Upper lobe of right lung (tissue), 1 donor: ENCODE data around the gene NOTUM. TPM values are rescaled to one million over a fixed set of nuclear protein-coding genes. Genes with fewer than 3 reads are reported as not detected.
"Not testable (repeated sequence)": the region's sequence is repeated elsewhere in the genome, so short reads cannot be mapped to it uniquely, and the experiment has no call there.

Experiments
- ATAC-seq: fragments of 200-7000 bp; cut with Tn5 transposase; one replicate; pipeline ENCODE4 v1.9.1; 2020; ENCODE audit warnings: mild to moderate bottlenecking, moderate library complexity
- DNase-seq: peaks from one replicate; pipeline ENCODE4 v3.0.0-alpha.2; 2020
- H3K27ac ChIP-seq: fragments of 200-600 bp; one replicate; pipeline ENCODE4 v1.8.0; 2022
- H3K27me3 ChIP-seq: fragments of 200-600 bp; one replicate; pipeline ENCODE4 v1.8.0; 2022; ENCODE audit warnings: mild to moderate bottlenecking
- H3K36me3 ChIP-seq: fragments of 200-600 bp; one replicate; pipeline ENCODE4 v1.8.0; 2022
- H3K4me1 ChIP-seq: fragments of 200-600 bp; one replicate; pipeline ENCODE4 v1.8.0; 2022
- H3K4me3 ChIP-seq: fragments of 200-600 bp; one replicate; pipeline ENCODE4 v1.8.0; 2022; ENCODE audit warnings: mild to moderate bottlenecking
- H3K9me3 ChIP-seq: fragments of 200-600 bp; one replicate; pipeline ENCODE4 v1.8.0; 2022
- intact Hi-C: fragments of 100-400 bp; cut with DNase I; formaldehyde crosslinking; loops from one replicate; pipeline ENCODE4 v1.11.0; 2022
- total RNA-seq: library from RNA; stranded (reverse); fragmentation: NEBNext Ultra II Directional; extraction: Animal tissue kit (Norgen Biotek cat#: 25700); gene quantifications from one replicate; pipeline ENCODE4 v1.2.1, GENCODE V29; 2021
- TF ChIP-seq, protein P1 (sequence below): fragments of 200-600 bp; IDR thresholded peaks from one replicate; pipeline ENCODE4 v1.8.0; 2022; ENCODE audit warnings: antibody characterized with exemption
- donor health status: DM: no; HTN: yes; CAD: no; lungs with severe emphysema.

Gene NOTUM
- total RNA-seq, 1 donor from 2014 or later, result 6.1 TPM

- H3K27me3 ChIP-seq, result no peaks in the 10 kb centered on the region
- H3K36me3 ChIP-seq, result peaks cover 15% of the 10 kb centered on the region
- H3K9me3 ChIP-seq, result no peaks in the 10 kb centered on the region
- no peak overlapping the region for H3K27ac ChIP-seq
- intact Hi-C loops, result no loop called here
- H3K4me1 ChIP-seq, result peaks cover 45% of the 10 kb centered on the region
- H3K4me3 ChIP-seq, result no peak overlapping the region
- TF ChIP-seq, protein P1, sequence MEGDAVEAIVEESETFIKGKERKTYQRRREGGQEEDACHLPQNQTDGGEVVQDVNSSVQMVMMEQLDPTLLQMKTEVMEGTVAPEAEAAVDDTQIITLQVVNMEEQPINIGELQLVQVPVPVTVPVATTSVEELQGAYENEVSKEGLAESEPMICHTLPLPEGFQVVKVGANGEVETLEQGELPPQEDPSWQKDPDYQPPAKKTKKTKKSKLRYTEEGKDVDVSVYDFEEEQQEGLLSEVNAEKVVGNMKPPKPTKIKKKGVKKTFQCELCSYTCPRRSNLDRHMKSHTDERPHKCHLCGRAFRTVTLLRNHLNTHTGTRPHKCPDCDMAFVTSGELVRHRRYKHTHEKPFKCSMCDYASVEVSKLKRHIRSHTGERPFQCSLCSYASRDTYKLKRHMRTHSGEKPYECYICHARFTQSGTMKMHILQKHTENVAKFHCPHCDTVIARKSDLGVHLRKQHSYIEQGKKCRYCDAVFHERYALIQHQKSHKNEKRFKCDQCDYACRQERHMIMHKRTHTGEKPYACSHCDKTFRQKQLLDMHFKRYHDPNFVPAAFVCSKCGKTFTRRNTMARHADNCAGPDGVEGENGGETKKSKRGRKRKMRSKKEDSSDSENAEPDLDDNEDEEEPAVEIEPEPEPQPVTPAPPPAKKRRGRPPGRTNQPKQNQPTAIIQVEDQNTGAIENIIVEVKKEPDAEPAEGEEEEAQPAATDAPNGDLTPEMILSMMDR, result no peak
- no peak for ATAC-seq
- DNase-seq, result no peak
Measured at GRCh38 chr17:81920612-81921536, 40.1 kb downstream of the NOTUM start.

DNA sequence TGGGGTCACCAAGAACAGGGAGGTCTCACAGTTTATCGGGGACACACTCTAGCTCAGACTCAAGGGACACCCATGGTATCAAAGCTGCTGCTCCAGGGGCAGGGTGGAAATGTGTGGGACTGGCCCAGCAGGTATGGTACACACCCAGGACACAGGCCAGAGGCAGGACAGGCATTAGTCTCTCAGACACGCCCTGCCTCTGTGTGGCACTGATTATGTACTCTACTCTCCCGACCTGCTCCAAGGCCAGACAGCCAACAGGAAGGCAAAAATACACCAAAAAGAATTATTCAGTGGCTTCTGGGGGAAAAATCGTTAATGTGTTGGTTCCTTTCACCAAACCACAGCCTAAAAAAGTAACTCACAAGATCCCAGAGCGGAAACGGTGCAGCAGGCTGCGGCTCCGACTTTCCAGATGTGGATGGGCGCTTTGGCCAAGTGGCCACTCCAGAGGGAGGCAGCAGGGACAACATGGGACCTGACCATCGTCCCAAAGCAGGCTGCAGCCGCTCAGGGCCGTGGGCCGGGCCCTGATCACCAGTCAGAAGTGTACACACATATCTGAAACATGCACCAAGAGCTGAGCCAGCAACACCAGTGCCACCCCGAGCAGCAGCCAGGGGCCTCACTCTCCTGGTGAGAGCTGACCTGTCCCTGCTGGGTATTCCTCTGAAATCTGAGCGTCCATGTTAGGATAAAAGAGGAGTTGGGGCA is 42.0 kb downstream of the NOTUM start:
- H3K27me3 ChIP-seq, result no peaks in the 10 kb centered on the region
- peaks cover 30% of the 10 kb centered on the region for H3K36me3 ChIP-seq
- TF ChIP-seq, protein P1, result no peak
- H3K9me3 ChIP-seq, result no peaks in the 10 kb centered on the region
- ATAC-seq (no peak), DNase-seq (no peak)
- intact Hi-C loops, result no loop called here
- H3K4me1 ChIP-seq, result peaks cover 28% of the 10 kb centered on the region
- no peak overlapping the region for H3K27ac ChIP-seq
- no peak overlapping the region for H3K4me3 ChIP-seq

GRCh38 chr17:81918333-81918669 is 42.7 kb downstream of the NOTUM start:
- Histone ChIP-seq H3K4me1 (peaks cover 21% of the 10 kb centered on the region), H3K36me3 (peaks cover 36% of the 10 kb centered on the region), H3K4me3 (peak overlapping the region; percentile 77), H3K27ac (peak overlapping the region; percentile 28)
- H3K9me3 ChIP-seq, H3K27me3 ChIP-seq, DNase-seq, intact Hi-C loops: not testable (repeated sequence)
- ATAC-seq, result peak; percentile 1

DNA sequence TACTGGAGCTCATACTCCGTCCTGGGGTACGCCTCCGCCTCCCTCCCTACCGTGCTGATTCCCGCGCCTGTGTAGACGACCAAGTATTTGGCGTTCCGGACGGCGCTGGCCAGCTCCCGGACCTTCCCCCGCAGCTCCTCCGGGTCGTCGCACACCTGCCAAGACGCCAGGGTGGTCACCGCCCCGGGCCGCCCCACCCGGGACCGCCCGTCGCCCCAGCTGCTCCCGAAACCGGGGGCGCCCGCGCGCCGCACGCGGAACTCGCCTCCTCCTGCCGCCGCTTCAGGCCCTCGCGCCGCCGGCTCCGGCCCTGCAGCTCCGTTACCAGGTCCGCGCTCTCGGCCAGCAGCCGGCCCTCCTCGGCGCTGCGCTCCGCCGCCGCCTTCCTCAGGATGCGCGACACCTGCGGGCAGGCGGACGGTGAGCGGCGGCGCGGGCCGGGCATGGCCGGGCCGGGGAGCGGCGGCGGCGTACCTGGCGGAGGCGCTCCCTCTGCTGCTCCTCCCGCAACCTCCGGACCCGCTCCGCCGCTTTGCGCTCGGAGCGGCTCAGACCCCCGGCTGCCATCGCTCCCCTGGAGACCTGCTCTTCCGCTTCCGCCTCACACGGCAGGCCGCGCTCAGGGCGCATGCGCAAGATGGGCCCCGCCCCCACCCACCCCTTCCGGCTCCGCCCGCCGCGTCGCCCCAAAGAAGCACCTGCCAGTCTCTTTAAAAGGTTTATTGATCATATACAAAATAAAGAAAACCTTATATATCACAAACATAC is 43.2 kb downstream of the NOTUM start, which contains the start of gene SIRT7:
Gene SIRT7 (minus strand): TSS at position 612 of the 768 bp plus-strand sequence. CDS start 45 bp downstream, at position 567.
- Histone ChIP-seq H3K9me3 (no peaks in the 10 kb centered on the region), H3K4me3 (peak within 1 kb of the TSS; percentile 77), H3K27me3 (no peaks in the 10 kb centered on the region), H3K4me1 (peaks cover 16% of the 10 kb centered on the region), H3K36me3 (peaks cover 42% of the 10 kb centered on the region), H3K27ac (peak within 1 kb of the TSS; percentile 79)
- intact Hi-C loops, result no loop called here
- TF ChIP-seq, protein P1, result no peak
- DNase-seq (peak; percentile 90), ATAC-seq (peak; percentile 82)

DNA sequence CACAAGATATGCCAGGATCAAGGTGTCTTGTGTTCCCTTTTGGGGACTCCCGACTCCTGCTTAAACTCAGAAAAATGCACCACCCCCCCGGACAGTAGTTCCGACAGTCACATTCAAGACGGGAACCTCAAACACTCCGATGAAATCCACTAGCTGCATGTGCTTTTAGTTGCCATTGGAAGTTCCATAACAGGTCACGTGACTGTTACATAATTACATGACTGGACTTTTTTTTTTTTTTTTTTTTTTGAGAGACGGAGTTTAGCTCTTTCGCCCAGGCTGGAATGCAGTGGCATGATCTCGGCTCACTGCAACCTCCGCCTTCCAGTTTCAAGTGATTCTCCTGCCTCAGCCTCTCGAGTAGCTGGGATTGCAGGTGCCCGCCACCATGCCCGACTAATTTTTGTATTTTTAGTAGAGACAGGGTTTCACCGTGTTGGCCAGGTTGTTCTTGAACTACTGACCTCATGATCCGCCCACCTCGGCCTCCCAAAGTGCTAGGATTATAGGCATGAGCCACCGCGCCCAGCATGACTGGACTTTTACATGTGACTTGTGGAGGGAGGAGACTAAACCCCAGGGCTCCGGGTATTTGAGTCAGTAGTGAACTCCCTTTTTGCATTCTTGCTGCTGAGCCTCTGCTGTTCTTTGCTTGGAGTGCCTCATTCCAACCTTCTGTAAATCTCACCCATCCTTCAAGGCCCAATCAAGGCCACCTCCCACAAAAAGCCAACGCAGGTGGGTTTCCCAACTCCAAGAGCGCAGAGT is 44.6 kb downstream of the NOTUM start:
- no peak overlapping the region for H3K27ac ChIP-seq

More for the DNA sequence above, 44.6 kb downstream of the NOTUM start:
- H3K4me1 ChIP-seq, result peaks cover 19% of the 10 kb centered on the region
- TF ChIP-seq, protein P1, result no peak
- no peaks in the 10 kb centered on the region for H3K27me3 ChIP-seq
- peaks cover 48% of the 10 kb centered on the region for H3K36me3 ChIP-seq
- no peaks in the 10 kb centered on the region for H3K9me3 ChIP-seq
- ATAC-seq, result peak; percentile 4
- no peak for DNase-seq
- H3K4me3 ChIP-seq, result peak overlapping the region; percentile 77
- intact Hi-C loops, result no loop called here
